ENCODE measurements around the gene PTPRN2. TPM values are rescaled to one million over a fixed set of nuclear protein-coding genes. Genes with fewer than 3 reads are reported as not detected.

The PTPRN2 gene
- polyA plus RNA-seq, 1 of the 3 experiments (the other 2 are of a cell fraction), result 4.0 TPM

DNA sequence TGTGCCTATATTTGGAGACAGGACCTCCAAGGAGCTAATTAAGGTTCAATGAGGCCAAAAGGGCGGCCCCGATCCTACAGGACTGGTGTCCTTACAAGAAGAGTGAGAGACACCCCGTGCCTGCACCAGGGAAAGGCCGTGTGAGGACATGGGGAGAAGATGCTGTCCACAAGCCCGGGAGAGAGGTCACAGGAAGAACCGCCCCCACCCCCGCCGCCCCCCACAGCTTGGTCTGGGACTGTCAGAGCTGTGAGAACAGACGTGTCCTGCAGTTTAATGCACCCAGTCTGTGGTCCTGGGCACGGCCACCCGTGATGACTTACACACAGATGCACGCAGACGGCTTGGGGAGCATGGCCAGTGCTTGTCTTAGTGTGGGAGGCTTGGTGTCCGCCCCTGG lies 851.3 kb downstream of the PTPRN2 start:
- CTCF ChIA-PET, result interaction anchor here (1.0 to 1.2 kb wide), 2 partner anchors 29 to 49 kb away, joined by 3 read pairs; no protein-coding TSS in a partner anchor
- no peak for DNase-seq
- no peaks in the 10 kb centered on the region; the same call in 1 of the 2 replicates for H3K9me3 ChIP-seq

DNA sequence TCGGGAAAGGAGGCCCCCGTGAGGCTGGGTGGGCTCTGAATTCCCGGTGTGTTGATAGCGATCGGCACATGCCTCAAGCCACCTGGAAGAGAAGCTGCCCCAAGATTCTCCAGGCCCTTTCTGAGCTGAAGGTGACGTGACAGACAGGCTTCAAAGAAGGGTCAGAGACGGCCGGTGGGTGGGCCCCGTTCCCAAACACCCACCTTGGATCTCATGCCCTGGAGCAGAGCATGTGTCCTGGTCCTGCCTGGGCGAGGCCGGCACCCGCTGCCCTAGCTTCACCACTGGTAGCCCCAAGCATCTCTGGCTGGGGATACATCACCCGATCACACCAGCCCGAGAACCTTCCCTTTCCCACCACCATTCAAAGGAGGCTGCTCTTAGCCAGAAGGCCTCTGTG lies 851.8 kb downstream of the PTPRN2 start:
- H3K9me3 ChIP-seq, result no peaks in the 10 kb centered on the region; the same call in 1 of the 2 replicates
- WGBS (ENCODE audit: low lambda C conversion rate), result 55% methylated on average over 14 of the region's 14 CpGs
- TF ChIP-seq CTCF (IDR thresholded peaks at IDR 0.05) (no peak), FOXJ3 (CRISPR knock-in tag; IDR thresholded peaks at IDR 0.05) (no peak), RFX5 (IDR thresholded peaks at IDR 0.05; ENCODE audit: low read length) (no peak), EP300 (IDR thresholded peaks at IDR 0.05; ENCODE audit: borderline replicate concordance in 1 of 2, low read depth in 1 of 2, low read length in 1 of 2) (no peak), MEF2A (IDR thresholded peaks at IDR 0.05; ENCODE audit: borderline replicate concordance, low read depth) (no peak), POLR2AphosphoS5 (IDR thresholded peaks at IDR 0.05; ENCODE audit: low read depth, low read length) (no peak), USF2 (IDR thresholded peaks at IDR 0.05; ENCODE audit: borderline replicate concordance, low read depth, low read length) (no peak)
- TF ChIP-seq, protein P1, sequence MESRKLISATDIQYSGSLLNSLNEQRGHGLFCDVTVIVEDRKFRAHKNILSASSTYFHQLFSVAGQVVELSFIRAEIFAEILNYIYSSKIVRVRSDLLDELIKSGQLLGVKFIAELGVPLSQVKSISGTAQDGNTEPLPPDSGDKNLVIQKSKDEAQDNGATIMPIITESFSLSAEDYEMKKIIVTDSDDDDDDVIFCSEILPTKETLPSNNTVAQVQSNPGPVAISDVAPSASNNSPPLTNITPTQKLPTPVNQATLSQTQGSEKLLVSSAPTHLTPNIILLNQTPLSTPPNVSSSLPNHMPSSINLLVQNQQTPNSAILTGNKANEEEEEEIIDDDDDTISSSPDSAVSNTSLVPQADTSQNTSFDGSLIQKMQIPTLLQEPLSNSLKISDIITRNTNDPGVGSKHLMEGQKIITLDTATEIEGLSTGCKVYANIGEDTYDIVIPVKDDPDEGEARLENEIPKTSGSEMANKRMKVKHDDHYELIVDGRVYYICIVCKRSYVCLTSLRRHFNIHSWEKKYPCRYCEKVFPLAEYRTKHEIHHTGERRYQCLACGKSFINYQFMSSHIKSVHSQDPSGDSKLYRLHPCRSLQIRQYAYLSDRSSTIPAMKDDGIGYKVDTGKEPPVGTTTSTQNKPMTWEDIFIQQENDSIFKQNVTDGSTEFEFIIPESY (IDR thresholded peaks at IDR 0.05; ENCODE audit: borderline replicate concordance, low read depth), result no peak

More for the DNA sequence above, 851.3 kb downstream of the PTPRN2 start:
- Histone ChIP-seq H3K79me2 (ENCODE audit: insufficient read depth) (no peaks in the 10 kb centered on the region), H3K36me3 (replicated peaks in 1 of 2; ENCODE audit: control insufficient read depth in 1 of 2, insufficient read depth in 2 of 2, low read length in 1 of 2) (no peaks in the 10 kb centered on the region), H3K4me3 (ENCODE audit: low read depth in 2 of 2, low read length in 1 of 2) (no peak overlapping the region), H3F3A (replicated peaks; ENCODE audit: insufficient read depth) (no peaks in the 10 kb centered on the region), H3K27ac (ENCODE audit: low read depth in 2 of 2, low read length in 1 of 2) (no peak overlapping the region), H4K20me1 (ENCODE audit: insufficient read depth) (no peaks in the 10 kb centered on the region), H3K4me2 (no peak overlapping the region), H3K27me3 (ENCODE audit: insufficient read depth) (no peaks in the 10 kb centered on the region), H3K9ac (no peak overlapping the region), H3K4me1 (ENCODE audit: control insufficient read depth in 1 of 2, insufficient read depth in 2 of 2, low read depth in 1 of 2, low read length in 1 of 2) (peaks cover 0 to 6% of the 10 kb centered on the region in 2 experiments; a peak in 1 of 4 replicates), H3K9me2 (no peaks in the 10 kb centered on the region), H2AFZ (ENCODE audit: low read depth) (no peak overlapping the region)
- WGBS (ENCODE audit: low lambda C conversion rate), result 53% methylated on average over 9 of the region's 14 CpGs
- POLR2A ChIA-PET, result no interaction called here
- no peak for TF ChIP-seq ELF1 (IDR thresholded peaks at IDR 0.05)
- TF ChIP-seq, protein P2, sequence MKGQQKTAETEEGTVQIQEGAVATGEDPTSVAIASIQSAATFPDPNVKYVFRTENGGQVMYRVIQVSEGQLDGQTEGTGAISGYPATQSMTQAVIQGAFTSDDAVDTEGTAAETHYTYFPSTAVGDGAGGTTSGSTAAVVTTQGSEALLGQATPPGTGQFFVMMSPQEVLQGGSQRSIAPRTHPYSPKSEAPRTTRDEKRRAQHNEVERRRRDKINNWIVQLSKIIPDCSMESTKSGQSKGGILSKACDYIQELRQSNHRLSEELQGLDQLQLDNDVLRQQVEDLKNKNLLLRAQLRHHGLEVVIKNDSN (IDR thresholded peaks at IDR 0.05; ENCODE audit: borderline replicate concordance, low read depth), result no peak
- TF ChIP-seq GABPA (IDR thresholded peaks at IDR 0.05; ENCODE audit: low read depth), result no peak
- no peak for TF ChIP-seq TAF1 (IDR thresholded peaks at IDR 0.05; ENCODE audit: borderline replicate concordance, low read depth, low read length)
- TF ChIP-seq RCOR1 (IDR thresholded peaks at IDR 0.05; ENCODE audit: low read length), result no peak
- TF ChIP-seq MEF2A (IDR thresholded peaks at IDR 0.05; ENCODE audit: borderline replicate concordance, low read depth), result no peak
- TF ChIP-seq FOXJ3 (CRISPR knock-in tag; IDR thresholded peaks at IDR 0.05), result no peak
- no peak for TF ChIP-seq GATA2 (CRISPR knock-in tag; IDR thresholded peaks at IDR 0.05)
- TF ChIP-seq SIN3A (IDR thresholded peaks at IDR 0.05; ENCODE audit: borderline replicate concordance, low read depth, low read length), result no peak
- TF ChIP-seq FOSL2 (IDR thresholded peaks at IDR 0.05; ENCODE audit: borderline replicate concordance, low read depth), result no peak
- TF ChIP-seq CHD2 (IDR thresholded peaks at IDR 0.05; ENCODE audit: low read length, partially characterized antibody), result no peak
- no peak for TF ChIP-seq TEAD4 (IDR thresholded peaks at IDR 0.05; ENCODE audit: borderline replicate concordance, insufficient read depth)
- TF ChIP-seq, protein P1 (IDR thresholded peaks at IDR 0.05; ENCODE audit: borderline replicate concordance, low read depth), result no peak
- no peak for TF ChIP-seq USF2 (IDR thresholded peaks at IDR 0.05; ENCODE audit: borderline replicate concordance, low read depth, low read length)

More for the DNA sequence above, 851.8 kb downstream of the PTPRN2 start:
- no peak for DNase-seq
- Histone ChIP-seq H3K4me3 (ENCODE audit: low read depth in 2 of 2, low read length in 1 of 2) (no peak overlapping the region), H3K79me2 (ENCODE audit: insufficient read depth) (no peaks in the 10 kb centered on the region), H2AFZ (ENCODE audit: low read depth) (no peak overlapping the region), H3K27me3 (ENCODE audit: insufficient read depth) (no peaks in the 10 kb centered on the region), H3K9ac (no peak overlapping the region), H3K4me2 (no peak overlapping the region), H3F3A (replicated peaks; ENCODE audit: insufficient read depth) (no peaks in the 10 kb centered on the region), H3K27ac (ENCODE audit: low read depth in 2 of 2, low read length in 1 of 2) (no peak overlapping the region), H4K20me1 (ENCODE audit: insufficient read depth) (no peaks in the 10 kb centered on the region), H3K4me1 (ENCODE audit: control insufficient read depth in 1 of 2, insufficient read depth in 2 of 2, low read depth in 1 of 2, low read length in 1 of 2) (peaks cover 0 to 6% of the 10 kb centered on the region in 2 experiments; a peak in 1 of 4 replicates), H3K36me3 (replicated peaks in 1 of 2; ENCODE audit: control insufficient read depth in 1 of 2, insufficient read depth in 2 of 2, low read length in 1 of 2) (no peaks in the 10 kb centered on the region), H3K9me2 (no peaks in the 10 kb centered on the region)
- ChIA-PET CTCF (interaction anchor here (1.2 kb wide), 1 partner anchor 28 kb away, joined by 3 read pairs; no protein-coding TSS in a partner anchor), POLR2A (no interaction called here)
